GM18951 (cell line): Measurements from ENCODE around the gene DIPK1C.

Experiments
- POLR2A ChIP-seq: IDR thresholded peaks from 4 replicates; pipeline ENCODE4 v1.6.1; 2011; ENCODE audit warnings: mild to moderate bottlenecking; ENCODE audit not compliant: insufficient read length, insufficient read depth; ENCODE audit errors: extremely low read depth
- in situ Hi-C: fragments of 300-500 bp; cut with MboI; formaldehyde crosslinking; loops from one replicate; pipeline ENCODE4 v1.12.0; 2022; ENCODE audit warnings: low sequenced_read_pairs, mixed read lengths, inconsistent platforms; ENCODE audit not compliant: unreplicated experiment

Gene DIPK1C

DNA sequence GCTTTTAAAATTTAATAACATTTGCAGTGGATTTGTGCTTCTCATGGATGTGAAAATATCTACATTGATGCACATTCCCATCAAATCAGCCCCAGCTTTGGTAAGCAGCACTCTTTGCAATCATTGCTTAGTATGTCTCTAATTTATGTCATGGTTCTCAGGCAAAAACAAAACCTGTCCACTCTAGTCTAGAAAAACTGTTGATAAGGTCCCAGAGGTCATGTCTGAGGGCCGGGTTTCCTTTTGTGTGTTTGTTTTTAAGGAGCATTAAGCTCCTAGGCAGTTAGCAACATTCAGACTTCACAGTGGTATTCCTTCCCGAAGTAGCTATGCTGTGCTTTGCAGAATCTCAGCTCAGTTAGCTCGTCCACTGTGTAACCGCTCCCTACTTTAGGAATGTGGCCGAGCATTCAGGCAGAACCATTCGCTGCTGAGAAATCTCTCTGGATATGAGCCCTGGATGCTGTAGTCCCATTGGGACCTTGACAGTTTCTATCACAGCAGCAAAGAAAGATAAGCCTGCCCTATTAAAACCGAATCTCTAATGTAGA lies 4.0 kb downstream of the DIPK1C start:
- in situ Hi-C loops: no loop called here
- no peak for TF ChIP-seq POLR2A

DNA sequence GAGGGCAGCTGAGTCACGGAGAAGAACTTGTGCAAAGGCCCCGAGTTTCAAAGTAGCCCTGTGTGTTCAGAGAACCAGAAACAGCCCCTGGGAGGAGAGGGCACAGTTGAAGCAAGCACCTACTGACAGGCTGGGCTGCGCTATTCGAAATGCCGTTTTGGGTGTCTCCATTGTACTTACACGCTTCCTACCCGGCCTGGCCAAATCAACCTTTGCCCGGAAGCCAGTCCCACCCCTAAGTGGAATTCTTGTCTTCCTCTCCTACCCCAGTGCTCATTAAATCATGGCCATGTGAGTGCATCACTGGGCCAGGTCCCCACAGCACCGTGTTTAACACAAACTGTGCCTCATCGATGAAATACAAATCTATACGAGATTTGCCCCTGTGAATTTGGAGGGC lies 6.0 kb downstream of the DIPK1C start:
- TF ChIP-seq POLR2A: no peak
- in situ Hi-C loops: no loop called here

DNA sequence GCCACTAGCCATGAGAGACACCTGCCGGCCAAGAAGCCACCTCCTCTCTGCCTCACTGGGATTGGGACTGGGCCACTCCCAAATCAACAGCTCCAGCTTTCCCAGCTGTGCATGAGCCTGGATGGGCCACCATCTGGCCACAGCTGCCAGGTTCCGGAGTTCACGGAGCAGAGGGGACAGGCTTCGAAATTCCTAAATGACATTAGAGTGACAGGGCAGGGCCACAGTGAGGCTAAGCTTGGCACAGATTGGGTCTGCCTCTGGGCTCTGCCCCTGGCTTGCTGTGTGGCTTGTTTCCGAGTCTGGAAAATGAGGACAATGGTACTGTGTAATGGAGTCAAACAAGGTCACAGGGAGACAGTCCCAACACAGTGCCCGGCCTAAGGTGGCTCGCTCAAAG lies 6.5 kb downstream of the DIPK1C start:
- no peak for TF ChIP-seq POLR2A
- in situ Hi-C loops: no loop called here

DNA sequence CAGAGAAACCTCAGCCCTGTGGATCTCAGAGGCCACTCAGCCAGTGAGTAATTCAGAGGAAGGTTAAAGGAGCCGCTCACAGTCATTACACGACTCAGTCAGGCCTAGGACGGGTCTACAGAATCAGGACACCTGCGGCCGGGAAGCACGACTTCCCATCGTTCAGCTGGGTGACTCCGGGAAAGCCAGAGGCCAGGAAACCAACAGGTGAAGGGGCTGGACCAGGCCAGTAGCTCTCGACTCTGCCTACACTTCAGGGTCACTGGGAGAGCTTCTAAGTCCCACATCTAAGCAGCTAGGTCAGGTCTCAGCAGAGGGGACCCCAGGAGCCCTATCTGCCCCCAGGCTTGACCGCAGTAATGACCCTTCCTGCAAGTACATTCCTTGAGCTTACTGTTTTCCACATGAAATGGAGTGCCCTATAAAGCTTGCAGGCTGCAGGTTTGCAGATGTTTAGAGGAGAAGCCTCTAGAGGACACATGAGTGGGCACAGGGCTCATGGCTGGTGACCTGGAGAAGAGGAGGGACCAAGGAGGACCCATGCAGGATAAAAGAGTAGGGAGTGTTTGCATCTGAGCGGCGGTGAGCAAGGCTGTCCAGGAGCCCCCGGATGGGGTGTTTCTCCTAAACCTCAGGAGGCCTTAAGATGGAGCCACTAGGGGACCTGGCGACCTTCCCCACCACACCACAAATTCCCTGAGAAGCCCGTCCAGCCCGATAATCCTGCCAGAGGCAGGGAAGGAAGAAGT lies 9.5 kb downstream of the DIPK1C start:
- in situ Hi-C loops: no loop called here

GRCh38 chr18:74446631-74447403 lies 10.3 kb downstream of the DIPK1C start:
- no peak for TF ChIP-seq POLR2A
- in situ Hi-C loops: no loop called here

More for the DNA sequence above, 9.5 kb downstream of the DIPK1C start:
- no peak for TF ChIP-seq POLR2A

GRCh38 chr18:74446178-74446577 lies 10.9 kb downstream of the DIPK1C start:
- in situ Hi-C loops: no loop called here
- TF ChIP-seq POLR2A: no peak

- in situ Hi-C loops: no loop called here
- no peak for TF ChIP-seq POLR2A
These were observed 11.5 kb downstream of the DIPK1C start for GRCh38 chr18:74445585-74445984.

DNA sequence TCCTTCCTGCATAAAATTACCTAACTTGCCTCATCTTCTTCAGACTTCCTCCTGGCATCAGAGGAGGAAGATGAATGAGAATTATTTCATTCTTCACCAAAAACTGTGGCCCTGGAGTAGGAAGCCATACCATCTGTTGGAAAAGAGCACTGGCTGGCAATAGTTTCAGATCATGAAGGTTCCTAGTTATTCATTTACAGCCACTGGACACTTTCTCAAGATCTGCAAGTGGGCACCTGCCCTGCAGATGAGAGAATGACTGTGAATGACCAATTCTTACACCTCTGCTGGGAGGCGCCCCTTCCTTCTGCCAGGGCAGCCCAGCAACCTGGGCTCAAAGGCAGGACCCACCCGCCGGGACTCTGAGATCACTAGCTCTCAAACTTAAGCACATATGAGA lies 13.0 kb downstream of the DIPK1C start:
- in situ Hi-C loops: no loop called here

GRCh38 chr18:74440808-74441427 lies 16.2 kb downstream of the DIPK1C start:
- TF ChIP-seq POLR2A: no peak
- in situ Hi-C loops: no loop called here

More for the DNA sequence above, 13.0 kb downstream of the DIPK1C start:
- TF ChIP-seq POLR2A: no peak

- in situ Hi-C loops: no loop called here
- TF ChIP-seq POLR2A: no peak
These were observed 19.0 kb downstream of the DIPK1C start for GRCh38 chr18:74438091-74438490.

- in situ Hi-C loops: no loop called here
- TF ChIP-seq POLR2A: no peak
These were observed 20.8 kb downstream of the DIPK1C start for GRCh38 chr18:74436158-74436769.

- in situ Hi-C loops: no loop called here
- no peak for TF ChIP-seq POLR2A
These were observed 21.4 kb downstream of the DIPK1C start for GRCh38 chr18:74435740-74436139.

DNA sequence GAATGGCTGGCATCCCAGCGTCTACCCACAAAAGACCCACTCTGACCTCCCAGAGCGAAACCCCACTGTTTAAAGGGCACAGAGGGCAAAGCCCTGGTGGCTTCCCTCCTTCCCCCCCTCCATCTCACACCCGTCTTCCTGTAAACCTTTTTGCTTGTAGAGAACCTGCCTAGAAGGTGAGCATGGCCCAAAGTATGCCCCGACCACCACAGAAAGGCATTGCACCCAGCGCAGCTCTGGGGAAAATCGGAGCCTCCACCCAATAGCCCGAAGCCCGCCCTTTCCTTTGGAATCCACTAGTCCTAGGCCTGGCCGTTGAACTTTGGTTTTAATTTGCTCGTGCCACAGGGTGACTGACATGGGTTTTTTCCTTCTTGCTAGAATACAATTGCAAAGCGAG lies 22.6 kb downstream of the DIPK1C start:
- no peak for TF ChIP-seq POLR2A
- in situ Hi-C loops: no loop called here

DNA sequence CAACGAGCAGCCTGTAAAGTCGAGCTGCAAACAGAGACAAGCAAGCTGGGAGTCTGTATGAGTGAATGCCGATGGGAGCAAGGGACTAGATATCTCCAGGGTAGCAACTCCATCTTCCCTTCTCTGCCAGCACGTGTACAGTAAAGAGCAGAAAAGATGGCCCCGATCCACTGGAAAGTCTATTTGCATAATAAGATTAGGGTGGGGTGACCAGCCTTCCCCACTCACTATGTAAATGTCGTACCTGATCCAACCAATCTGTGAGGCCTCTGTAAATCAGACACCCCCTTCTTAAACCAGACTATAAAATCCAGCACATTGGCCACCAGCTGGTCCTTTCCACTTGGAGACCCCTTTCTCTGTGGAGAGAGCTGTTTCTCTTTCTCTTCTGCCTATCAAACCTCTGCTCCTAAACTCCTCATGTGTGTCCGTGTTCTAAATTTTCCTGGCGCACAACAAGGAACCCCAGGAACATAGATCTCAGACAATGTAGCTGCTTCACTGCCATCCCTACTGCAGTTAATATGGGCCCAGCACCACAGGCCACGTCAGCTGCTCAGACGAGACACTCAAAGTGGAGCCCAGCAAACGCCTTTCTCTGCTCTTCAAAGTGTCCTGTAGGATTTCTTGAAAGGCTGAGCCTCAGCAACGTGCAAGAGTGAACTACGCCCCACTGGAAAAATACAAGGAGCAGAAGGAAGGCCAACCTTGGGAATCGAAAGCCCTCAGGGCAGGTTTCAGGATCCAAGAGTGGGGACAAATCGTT lies 26.1 kb downstream of the DIPK1C start:
- in situ Hi-C loops: no loop called here

More for the DNA sequence above, 26.1 kb downstream of the DIPK1C start:
- TF ChIP-seq POLR2A: no peak
